ENCODE measurements around the gene LDLRAD4. TPM values are rescaled to one million over a fixed set of nuclear protein-coding genes. Genes with fewer than 3 reads are reported as not detected.
A peak's percentile ranks its signal among the peaks of the same experiment; 100 is the strongest.

Gene LDLRAD4
- total and polyA plus RNA-seq, 5 donors from 2014 or later = 42.4 to 207 (median 49.8) TPM

- no peaks in the 10 kb centered on the region for H3K9me3 ChIP-seq (ENCODE audit: control insufficient read depth in 2 of 2, low read length in 2 of 2)
- Mint-ChIP-seq H3K27ac (peak overlapping the region; percentile 45 to 88 (median 62)), H3K4me1 (peaks cover 50 to 87% (median 55%) of the 10 kb centered on the region in 4 donors), H3K9me3 (no peaks in the 10 kb centered on the region), H3K4me3 (peak overlapping the region in 3 of 4 donors; percentile 4 to 75 (median 70)), H3K27me3 (no peaks in the 10 kb centered on the region), H3K36me3 (peaks cover 48% of the 10 kb centered on the region)
- no peak overlapping the region for H3K4me3 ChIP-seq (ENCODE audit: low read depth, low read length)
- H3K27ac ChIP-seq (ENCODE audit: insufficient read depth, low read length, poor library complexity, severe bottlenecking) = no peak overlapping the region
- no peaks in the 10 kb centered on the region for H3K27me3 ChIP-seq (ENCODE audit: control insufficient read depth, insufficient read depth, low read length)
- peak in 2 of 3 donors; percentile 37 to 70 for DNase-seq
- peak; percentile 65 to 71 for ATAC-seq (ENCODE audit: low read depth in 2 of 2)
- peaks cover 47% of the 10 kb centered on the region for H3K4me1 ChIP-seq (ENCODE audit: control insufficient read depth, insufficient read depth, low read length, poor library complexity, severe bottlenecking)
- peaks cover 70% of the 10 kb centered on the region for H3K36me3 ChIP-seq (ENCODE audit: control insufficient read depth, insufficient read depth, low read length)
Measured at GRCh38 chr18:13392029-13392750, 173.6 kb downstream of the LDLRAD4 start.

GRCh38 chr18:13392899-13393298 lies 174.3 kb downstream of the LDLRAD4 start:
- peak overlapping the region in 3 of 4 donors; percentile 23 to 41 (median 24) for H3K4me3 Mint-ChIP-seq
- peaks cover 51 to 91% (median 55%) of the 10 kb centered on the region in 4 donors for H3K4me1 Mint-ChIP-seq
- H3K4me1 ChIP-seq (ENCODE audit: control insufficient read depth, insufficient read depth, low read length, poor library complexity, severe bottlenecking) = peaks cover 47% of the 10 kb centered on the region
- DNase-seq (no peak), ATAC-seq (ENCODE audit: low read depth in 2 of 2) (no peak)
- H3K9me3 Mint-ChIP-seq = no peaks in the 10 kb centered on the region
- peak overlapping the region in 2 of 3 donors; percentile 70 to 88 for H3K27ac Mint-ChIP-seq
- H3K9me3 ChIP-seq (ENCODE audit: control insufficient read depth in 2 of 2, low read length in 2 of 2) = no peaks in the 10 kb centered on the region
- peaks cover 71% of the 10 kb centered on the region for H3K36me3 ChIP-seq (ENCODE audit: control insufficient read depth, insufficient read depth, low read length)
- H3K27me3 Mint-ChIP-seq = no peaks in the 10 kb centered on the region
- no peak overlapping the region for H3K27ac ChIP-seq (ENCODE audit: insufficient read depth, low read length, poor library complexity, severe bottlenecking)
- no peak overlapping the region for H3K4me3 ChIP-seq (ENCODE audit: low read depth, low read length)
- H3K36me3 Mint-ChIP-seq = peaks cover 45% of the 10 kb centered on the region
- H3K27me3 ChIP-seq (ENCODE audit: control insufficient read depth, insufficient read depth, low read length) = no peaks in the 10 kb centered on the region

- Histone ChIP-seq H3K4me3 (ENCODE audit: low read depth, low read length) (no peak overlapping the region), H3K27me3 (ENCODE audit: control insufficient read depth, insufficient read depth, low read length) (no peaks in the 10 kb centered on the region), H3K9me3 (ENCODE audit: control insufficient read depth in 2 of 2, low read length in 2 of 2) (no peaks in the 10 kb centered on the region), H3K27ac (ENCODE audit: insufficient read depth, low read length, poor library complexity, severe bottlenecking) (no peak overlapping the region), H3K4me1 (ENCODE audit: control insufficient read depth, insufficient read depth, low read length, poor library complexity, severe bottlenecking) (peaks cover 47% of the 10 kb centered on the region), H3K36me3 (ENCODE audit: control insufficient read depth, insufficient read depth, low read length) (peaks cover 71% of the 10 kb centered on the region)
- H3K9me3 Mint-ChIP-seq = no peaks in the 10 kb centered on the region
- peaks cover 49 to 91% (median 55%) of the 10 kb centered on the region in 4 donors for H3K4me1 Mint-ChIP-seq
- H3K27ac Mint-ChIP-seq = peak overlapping the region; percentile 50 to 88 (median 73)
- no peaks in the 10 kb centered on the region for H3K27me3 Mint-ChIP-seq
- peak overlapping the region in 3 of 4 donors; percentile 24 to 44 (median 36) for H3K4me3 Mint-ChIP-seq
- no peak for ATAC-seq (ENCODE audit: low read depth in 2 of 2)
- peaks cover 44% of the 10 kb centered on the region for H3K36me3 Mint-ChIP-seq
- no peak for DNase-seq
Measured at GRCh38 chr18:13393338-13393737, 174.8 kb downstream of the LDLRAD4 start.

- Histone ChIP-seq H3K27ac (ENCODE audit: insufficient read depth, low read length, poor library complexity, severe bottlenecking) (peak overlapping the region; percentile 18), H3K36me3 (ENCODE audit: control insufficient read depth, insufficient read depth, low read length) (peaks cover 72% of the 10 kb centered on the region), H3K4me3 (ENCODE audit: low read depth, low read length) (no peak overlapping the region), H3K4me1 (ENCODE audit: control insufficient read depth, insufficient read depth, low read length, poor library complexity, severe bottlenecking) (peaks cover 35% of the 10 kb centered on the region), H3K9me3 (ENCODE audit: control insufficient read depth in 2 of 2, low read length in 2 of 2) (no peaks in the 10 kb centered on the region), H3K27me3 (ENCODE audit: control insufficient read depth, insufficient read depth, low read length) (no peaks in the 10 kb centered on the region)
- H3K4me3 Mint-ChIP-seq = peak overlapping the region in 2 of 4 donors; percentile 19 to 28
- no peak for ATAC-seq (ENCODE audit: low read depth in 2 of 2)
- no peaks in the 10 kb centered on the region for H3K9me3 Mint-ChIP-seq
- H3K4me1 Mint-ChIP-seq = peaks cover 46 to 91% (median 59%) of the 10 kb centered on the region in 4 donors
- H3K27me3 Mint-ChIP-seq = no peaks in the 10 kb centered on the region
- no peak for DNase-seq
- peak overlapping the region in 2 of 3 donors; percentile 58 to 68 for H3K27ac Mint-ChIP-seq
- H3K36me3 Mint-ChIP-seq = peaks cover 52% of the 10 kb centered on the region
Measured at GRCh38 chr18:13394801-13395200, 176.2 kb downstream of the LDLRAD4 start.

GRCh38 chr18:13395577-13395976 lies 177.0 kb downstream of the LDLRAD4 start:
- DNase-seq = no peak
- H3K9me3 ChIP-seq (ENCODE audit: control insufficient read depth in 2 of 2, low read length in 2 of 2) = no peaks in the 10 kb centered on the region
- no peak for ATAC-seq (ENCODE audit: low read depth in 2 of 2)
- H3K4me1 ChIP-seq (ENCODE audit: control insufficient read depth, insufficient read depth, low read length, poor library complexity, severe bottlenecking) = peaks cover 32% of the 10 kb centered on the region
- peaks cover 71% of the 10 kb centered on the region for H3K36me3 ChIP-seq (ENCODE audit: control insufficient read depth, insufficient read depth, low read length)
- H3K4me1 Mint-ChIP-seq = peaks cover 38 to 91% (median 61%) of the 10 kb centered on the region in 4 donors
- H3K27me3 ChIP-seq (ENCODE audit: control insufficient read depth, insufficient read depth, low read length) = no peaks in the 10 kb centered on the region
- no peaks in the 10 kb centered on the region for H3K9me3 Mint-ChIP-seq
- H3K4me3 Mint-ChIP-seq = peak overlapping the region in 1 of 4 donors; percentile 81
- H3K27ac Mint-ChIP-seq = peak overlapping the region in 1 of 3 donors; percentile 20
- H3K27ac ChIP-seq (ENCODE audit: insufficient read depth, low read length, poor library complexity, severe bottlenecking) = no peak overlapping the region
- H3K27me3 Mint-ChIP-seq = no peaks in the 10 kb centered on the region
- no peak overlapping the region for H3K4me3 ChIP-seq (ENCODE audit: low read depth, low read length)
- H3K36me3 Mint-ChIP-seq = peaks cover 51% of the 10 kb centered on the region

- peak overlapping the region in 1 of 4 donors; percentile 24 for H3K4me3 Mint-ChIP-seq
- H3K27ac Mint-ChIP-seq = peak overlapping the region in 2 of 3 donors; percentile 51 to 81
Measured at GRCh38 chr18:13397504-13398163, 179.1 kb downstream of the LDLRAD4 start.

DNA sequence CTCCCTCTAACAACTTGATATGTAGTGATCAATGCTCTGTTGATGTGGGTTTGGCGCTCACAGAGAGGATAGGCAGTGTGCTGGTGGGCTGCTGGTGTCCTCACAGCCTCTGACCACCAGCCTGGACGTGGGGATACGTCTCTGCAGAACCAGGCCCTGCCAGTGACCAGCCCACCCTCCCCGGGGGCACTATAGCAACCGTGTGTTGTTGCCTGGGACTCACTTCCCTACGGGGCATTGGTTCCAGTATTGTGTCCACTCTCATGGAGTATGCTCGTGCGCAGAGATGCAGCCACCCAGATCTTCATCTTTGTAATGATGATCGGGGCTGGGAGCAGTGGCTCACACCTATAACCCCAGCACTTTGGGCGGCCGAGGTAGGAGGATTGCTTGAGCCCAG lies 180.1 kb downstream of the LDLRAD4 start:
- no peaks in the 10 kb centered on the region for H3K27me3 ChIP-seq (ENCODE audit: control insufficient read depth, insufficient read depth, low read length)
- H3K9me3 ChIP-seq (ENCODE audit: control insufficient read depth in 2 of 2, low read length in 2 of 2) = no peaks in the 10 kb centered on the region
- H3K4me1 ChIP-seq (ENCODE audit: control insufficient read depth, insufficient read depth, low read length, poor library complexity, severe bottlenecking) = peaks cover 27% of the 10 kb centered on the region
- ATAC-seq (ENCODE audit: low read depth in 2 of 2) = no peak
- Mint-ChIP-seq H3K9me3 (no peaks in the 10 kb centered on the region), H3K4me3 (no peak overlapping the region), H3K4me1 (peaks cover 29 to 87% (median 45%) of the 10 kb centered on the region in 4 donors), H3K27ac (peak overlapping the region; percentile 65 to 81 (median 79)), H3K27me3 (no peaks in the 10 kb centered on the region), H3K36me3 (peaks cover 50% of the 10 kb centered on the region)
- no peak for DNase-seq
- no peak overlapping the region for H3K27ac ChIP-seq (ENCODE audit: insufficient read depth, low read length, poor library complexity, severe bottlenecking)
- no peak overlapping the region for H3K4me3 ChIP-seq (ENCODE audit: low read depth, low read length)
- H3K36me3 ChIP-seq (ENCODE audit: control insufficient read depth, insufficient read depth, low read length) = peaks cover 60% of the 10 kb centered on the region

More at GRCh38 chr18:13397504-13398163, 179.1 kb downstream of the LDLRAD4 start:
- Mint-ChIP-seq H3K36me3 (peaks cover 45% of the 10 kb centered on the region), H3K4me1 (peaks cover 28 to 90% (median 54%) of the 10 kb centered on the region in 4 donors), H3K9me3 (no peaks in the 10 kb centered on the region), H3K27me3 (no peaks in the 10 kb centered on the region)
- H3K36me3 ChIP-seq (ENCODE audit: control insufficient read depth, insufficient read depth, low read length) = peaks cover 60% of the 10 kb centered on the region
- H3K4me3 ChIP-seq (ENCODE audit: low read depth, low read length) = no peak overlapping the region
- H3K27ac ChIP-seq (ENCODE audit: insufficient read depth, low read length, poor library complexity, severe bottlenecking) = no peak overlapping the region
- DNase-seq = no peak
- H3K4me1 ChIP-seq (ENCODE audit: control insufficient read depth, insufficient read depth, low read length, poor library complexity, severe bottlenecking) = peaks cover 32% of the 10 kb centered on the region
- H3K9me3 ChIP-seq (ENCODE audit: control insufficient read depth in 2 of 2, low read length in 2 of 2) = no peaks in the 10 kb centered on the region
- no peaks in the 10 kb centered on the region for H3K27me3 ChIP-seq (ENCODE audit: control insufficient read depth, insufficient read depth, low read length)
- ATAC-seq (ENCODE audit: low read depth in 2 of 2) = no peak
